ENCODE results near the gene C3orf33. TPM values are rescaled to one million over a fixed set of nuclear protein-coding genes. Genes with fewer than 3 reads are reported as not detected.

The C3orf33 gene
- total and polyA plus RNA-seq, 2 of the 13 experiments (the other 11 are each of a cell fraction or from before 2014, with no cell fraction given) = 9.2 to 12.6 TPM

- no peak for TF ChIP-seq GZF1 (CRISPR knock-in tag; IDR thresholded peaks at IDR 0.05)
- TF ChIP-seq ZFP1 (CRISPR knock-in tag; IDR thresholded peaks at IDR 0.05) = no peak
- 0 out of 2 replicates have a peak, but pooled peaks have one; percentile 51 for TF ChIP-seq ZBTB43 (CRISPR knock-in tag; conservative IDR thresholded peaks at IDR 0.05)
- TF ChIP-seq ZNF232 (CRISPR knock-in tag; IDR thresholded peaks at IDR 0.05; ENCODE audit: borderline replicate concordance) = no peak; the same call in 1 of the 2 replicates
- peak in 1 of 2 experiments; percentile 3; a peak in 1 of 4 replicates for TF ChIP-seq EP300 (IDR thresholded peaks at IDR 0.05; ENCODE audit: low read depth in 2 of 2, low read length in 2 of 2)
- TF ChIP-seq EP300 (CRISPR knock-in tag; IDR thresholded peaks at IDR 0.05; ENCODE audit: borderline replicate concordance) = no peak
- TF ChIP-seq, protein P1, sequence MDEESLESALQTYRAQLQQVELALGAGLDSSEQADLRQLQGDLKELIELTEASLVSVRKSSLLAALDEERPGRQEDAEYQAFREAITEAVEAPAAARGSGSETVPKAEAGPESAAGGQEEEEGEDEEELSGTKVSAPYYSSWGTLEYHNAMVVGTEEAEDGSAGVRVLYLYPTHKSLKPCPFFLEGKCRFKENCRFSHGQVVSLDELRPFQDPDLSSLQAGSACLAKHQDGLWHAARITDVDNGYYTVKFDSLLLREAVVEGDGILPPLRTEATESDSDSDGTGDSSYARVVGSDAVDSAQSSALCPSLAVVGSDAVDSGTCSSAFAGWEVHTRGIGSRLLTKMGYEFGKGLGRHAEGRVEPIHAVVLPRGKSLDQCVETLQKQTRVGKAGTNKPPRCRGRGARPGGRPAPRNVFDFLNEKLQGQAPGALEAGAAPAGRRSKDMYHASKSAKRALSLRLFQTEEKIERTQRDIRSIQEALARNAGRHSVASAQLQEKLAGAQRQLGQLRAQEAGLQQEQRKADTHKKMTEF (CRISPR knock-in tag; IDR thresholded peaks at IDR 0.05) = peak; percentile 88
- no peak for TF ChIP-seq PRMT3 (CRISPR knock-in tag; IDR thresholded peaks at IDR 0.05; ENCODE audit: borderline replicate concordance, low read depth)
- TF ChIP-seq ARID4A (CRISPR knock-in tag; IDR thresholded peaks at IDR 0.05; ENCODE audit: borderline replicate concordance) = peak; percentile 66; the same call in 1 of the 2 replicates
- TF ChIP-seq IKZF4 (CRISPR knock-in tag; IDR thresholded peaks at IDR 0.05; ENCODE audit: borderline replicate concordance, low read depth, not compliant biosample characterization) = no peak
- TF ChIP-seq, protein P2, sequence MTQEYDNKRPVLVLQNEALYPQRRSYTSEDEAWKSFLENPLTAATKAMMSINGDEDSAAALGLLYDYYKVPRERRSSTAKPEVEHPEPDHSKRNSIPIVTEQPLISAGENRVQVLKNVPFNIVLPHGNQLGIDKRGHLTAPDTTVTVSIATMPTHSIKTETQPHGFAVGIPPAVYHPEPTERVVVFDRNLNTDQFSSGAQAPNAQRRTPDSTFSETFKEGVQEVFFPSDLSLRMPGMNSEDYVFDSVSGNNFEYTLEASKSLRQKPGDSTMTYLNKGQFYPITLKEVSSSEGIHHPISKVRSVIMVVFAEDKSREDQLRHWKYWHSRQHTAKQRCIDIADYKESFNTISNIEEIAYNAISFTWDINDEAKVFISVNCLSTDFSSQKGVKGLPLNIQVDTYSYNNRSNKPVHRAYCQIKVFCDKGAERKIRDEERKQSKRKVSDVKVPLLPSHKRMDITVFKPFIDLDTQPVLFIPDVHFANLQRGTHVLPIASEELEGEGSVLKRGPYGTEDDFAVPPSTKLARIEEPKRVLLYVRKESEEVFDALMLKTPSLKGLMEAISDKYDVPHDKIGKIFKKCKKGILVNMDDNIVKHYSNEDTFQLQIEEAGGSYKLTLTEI (CRISPR knock-in tag; conservative IDR thresholded peaks at IDR 0.05) = no peak
- no peak for TF ChIP-seq ZNF10 (CRISPR knock-in tag; IDR thresholded peaks at IDR 0.05; ENCODE audit: borderline replicate concordance, low read depth)
- TF ChIP-seq RORA (CRISPR knock-in tag; IDR thresholded peaks at IDR 0.05) = no peak
- TF ChIP-seq CREM (IDR thresholded peaks at IDR 0.05) = no peak
- TF ChIP-seq CREM (CRISPR knock-in tag; IDR thresholded peaks at IDR 0.05) = no peak
- no peak for TF ChIP-seq ZNF713 (CRISPR knock-in tag; IDR thresholded peaks at IDR 0.05)
- no peak; the same call in 1 of the 2 replicates for TF ChIP-seq SMC3 (IDR thresholded peaks at IDR 0.05; ENCODE audit: low read length)
- TF ChIP-seq EZH2 (conservative IDR thresholded peaks at IDR 0.05; ENCODE audit: low read depth, low read length) = no peak
- TF ChIP-seq FOXC1 (CRISPR knock-in tag; IDR thresholded peaks at IDR 0.05; ENCODE audit: borderline replicate concordance) = no peak; the same call in 1 of the 2 replicates
- TF ChIP-seq TGIF2 (CRISPR knock-in tag; IDR thresholded peaks at IDR 0.05) = no peak
- peak; percentile 88 for TF ChIP-seq ATF7-NPFF (CRISPR knock-in tag; IDR thresholded peaks at IDR 0.05; ENCODE audit: low read depth)
Observed at GRCh38 chr3:155805802-155806618, at the start of gene C3orf33 (continued).

Measured in HepG2 (cell line).